ENCODE data around the gene LDB3.

LDB3 gene

GRCh38 chr10:86692664-86693063 lies 24.4 kb downstream of the LDB3 start:
- H3K27ac ChIP-seq (ENCODE audit: insufficient read depth, low read length, poor library complexity, severe bottlenecking): no peak overlapping the region
- no peaks in the 10 kb centered on the region for H3K27me3 ChIP-seq (replicated peaks; ENCODE audit: control insufficient read depth, insufficient read depth, low read length, poor library complexity, severe bottlenecking)
- no peaks in the 10 kb centered on the region for H3K36me3 ChIP-seq (ENCODE audit: control insufficient read depth, insufficient read depth, low read length)

GRCh38 chr10:86693275-86693674 lies 25.0 kb downstream of the LDB3 start:
- Histone ChIP-seq H3K36me3 (ENCODE audit: control insufficient read depth, insufficient read depth, low read length) (no peaks in the 10 kb centered on the region), H3K27me3 (replicated peaks; ENCODE audit: control insufficient read depth, insufficient read depth, low read length, poor library complexity, severe bottlenecking) (no peaks in the 10 kb centered on the region), H3K4me1 (ENCODE audit: control insufficient read depth, insufficient read depth, low read length, poor library complexity, severe bottlenecking) (no peaks in the 10 kb centered on the region), H3K4me3 (ENCODE audit: insufficient read depth, low read depth, low read length, poor library complexity, severe bottlenecking) (no peak overlapping the region), H3K27ac (ENCODE audit: insufficient read depth, low read length, poor library complexity, severe bottlenecking) (no peak overlapping the region), H3K9me3 (ENCODE audit: control insufficient read depth, low read length) (no peaks in the 10 kb centered on the region)
- DNase-seq: no peak

More at GRCh38 chr10:86692664-86693063, 24.4 kb downstream of the LDB3 start:
- no peak for DNase-seq
- no peaks in the 10 kb centered on the region for H3K9me3 ChIP-seq (ENCODE audit: control insufficient read depth, low read length)
- no peak overlapping the region for H3K4me3 ChIP-seq (ENCODE audit: insufficient read depth, low read depth, low read length, poor library complexity, severe bottlenecking)
- H3K4me1 ChIP-seq (ENCODE audit: control insufficient read depth, insufficient read depth, low read length, poor library complexity, severe bottlenecking): no peaks in the 10 kb centered on the region

DNA sequence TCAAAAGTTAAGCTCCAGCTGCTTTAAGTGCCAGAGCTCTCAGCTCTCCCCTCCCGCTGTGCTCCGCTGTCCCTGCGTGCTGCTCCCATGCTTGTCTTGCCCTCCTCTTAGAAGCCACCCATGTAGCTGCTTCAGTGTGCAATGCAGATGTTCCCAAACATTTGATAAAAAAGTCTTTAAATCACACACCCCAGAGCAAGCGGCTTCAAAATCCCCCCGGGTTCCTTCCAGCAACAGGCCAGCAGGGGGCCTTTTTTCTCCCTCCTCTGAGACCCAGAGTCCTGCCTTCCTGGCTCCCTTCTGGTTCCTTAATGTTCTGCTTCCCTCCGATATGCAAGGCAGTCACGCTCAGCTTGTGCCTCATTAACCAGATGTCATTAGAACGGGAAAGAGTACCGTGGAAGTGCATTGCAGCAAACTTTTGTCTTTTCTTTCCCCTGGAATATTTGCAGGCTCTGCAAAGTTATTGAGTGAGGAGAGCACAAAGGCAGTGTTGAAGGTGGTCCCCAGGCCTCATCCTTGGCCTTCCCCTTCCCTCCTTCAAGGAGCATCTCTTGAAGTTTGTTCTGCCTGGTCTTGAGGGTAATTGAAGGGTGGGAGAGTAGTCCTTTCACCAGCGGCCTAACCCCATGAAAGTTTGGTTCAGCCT lies 25.5 kb downstream of the LDB3 start:
- Histone ChIP-seq H3K27me3 (replicated peaks; ENCODE audit: control insufficient read depth, insufficient read depth, low read length, poor library complexity, severe bottlenecking) (no peaks in the 10 kb centered on the region), H3K9me3 (ENCODE audit: control insufficient read depth, low read length) (no peaks in the 10 kb centered on the region), H3K4me3 (ENCODE audit: insufficient read depth, low read depth, low read length, poor library complexity, severe bottlenecking) (no peak overlapping the region), H3K36me3 (ENCODE audit: control insufficient read depth, insufficient read depth, low read length) (no peaks in the 10 kb centered on the region), H3K27ac (ENCODE audit: insufficient read depth, low read length, poor library complexity, severe bottlenecking) (no peak overlapping the region), H3K4me1 (ENCODE audit: control insufficient read depth, insufficient read depth, low read length, poor library complexity, severe bottlenecking) (no peaks in the 10 kb centered on the region)
- DNase-seq: peak in 1 of 3 donors; percentile 13

- Histone ChIP-seq H3K27ac (ENCODE audit: insufficient read depth, low read length, poor library complexity, severe bottlenecking) (no peak overlapping the region), H3K4me3 (ENCODE audit: insufficient read depth, low read depth, low read length, poor library complexity, severe bottlenecking) (no peak overlapping the region), H3K36me3 (ENCODE audit: control insufficient read depth, insufficient read depth, low read length) (no peaks in the 10 kb centered on the region), H3K27me3 (replicated peaks; ENCODE audit: control insufficient read depth, insufficient read depth, low read length, poor library complexity, severe bottlenecking) (no peaks in the 10 kb centered on the region), H3K9me3 (ENCODE audit: control insufficient read depth, low read length) (no peaks in the 10 kb centered on the region), H3K4me1 (ENCODE audit: control insufficient read depth, insufficient read depth, low read length, poor library complexity, severe bottlenecking) (no peaks in the 10 kb centered on the region)
- DNase-seq: no peak
Observed at GRCh38 chr10:86698207-86698940, 30.1 kb downstream of the LDB3 start.

GRCh38 chr10:86699125-86699524 lies 30.8 kb downstream of the LDB3 start:
- Histone ChIP-seq H3K36me3 (ENCODE audit: control insufficient read depth, insufficient read depth, low read length) (no peaks in the 10 kb centered on the region), H3K27me3 (replicated peaks; ENCODE audit: control insufficient read depth, insufficient read depth, low read length, poor library complexity, severe bottlenecking) (no peaks in the 10 kb centered on the region), H3K4me3 (ENCODE audit: insufficient read depth, low read depth, low read length, poor library complexity, severe bottlenecking) (no peak overlapping the region), H3K4me1 (ENCODE audit: control insufficient read depth, insufficient read depth, low read length, poor library complexity, severe bottlenecking) (no peaks in the 10 kb centered on the region), H3K9me3 (ENCODE audit: control insufficient read depth, low read length) (no peaks in the 10 kb centered on the region), H3K27ac (ENCODE audit: insufficient read depth, low read length, poor library complexity, severe bottlenecking) (no peak overlapping the region)
- no peak for DNase-seq

DNA sequence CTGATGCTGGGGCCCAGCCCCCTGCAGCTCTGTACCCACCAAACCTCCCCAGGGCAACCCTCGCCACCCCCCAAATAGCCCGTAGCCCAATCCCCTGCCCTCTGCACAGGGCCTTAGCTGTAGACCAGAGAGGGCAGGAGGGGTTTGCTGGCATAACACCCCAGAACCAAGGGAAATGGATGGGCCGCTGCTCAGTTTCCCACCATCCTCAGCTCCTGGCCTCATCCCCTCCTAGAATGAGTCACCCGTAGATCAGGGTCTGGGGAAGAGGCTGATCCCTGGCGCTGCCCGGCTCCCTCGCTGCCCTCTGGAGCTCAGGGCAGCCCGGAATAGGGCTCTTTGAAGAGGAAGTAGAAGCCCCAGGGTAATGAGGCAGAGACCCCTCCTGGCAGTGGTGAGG lies 31.2 kb downstream of the LDB3 start:
- H3K36me3 ChIP-seq (ENCODE audit: control insufficient read depth, insufficient read depth, low read length): no peaks in the 10 kb centered on the region
- H3K27ac ChIP-seq (ENCODE audit: insufficient read depth, low read length, poor library complexity, severe bottlenecking): no peak overlapping the region
- no peaks in the 10 kb centered on the region for H3K9me3 ChIP-seq (ENCODE audit: control insufficient read depth, low read length)
- DNase-seq: no peak
- H3K4me3 ChIP-seq (ENCODE audit: insufficient read depth, low read depth, low read length, poor library complexity, severe bottlenecking): no peak overlapping the region
- H3K4me1 ChIP-seq (ENCODE audit: control insufficient read depth, insufficient read depth, low read length, poor library complexity, severe bottlenecking): no peaks in the 10 kb centered on the region
- H3K27me3 ChIP-seq (replicated peaks; ENCODE audit: control insufficient read depth, insufficient read depth, low read length, poor library complexity, severe bottlenecking): no peaks in the 10 kb centered on the region

GRCh38 chr10:86699991-86700840 lies 31.9 kb downstream of the LDB3 start:
- H3K4me3 ChIP-seq (ENCODE audit: insufficient read depth, low read depth, low read length, poor library complexity, severe bottlenecking): no peak overlapping the region
- no peaks in the 10 kb centered on the region for H3K4me1 ChIP-seq (ENCODE audit: control insufficient read depth, insufficient read depth, low read length, poor library complexity, severe bottlenecking)
- no peaks in the 10 kb centered on the region for H3K9me3 ChIP-seq (ENCODE audit: control insufficient read depth, low read length)
- no peak overlapping the region for H3K27ac ChIP-seq (ENCODE audit: insufficient read depth, low read length, poor library complexity, severe bottlenecking)
- no peaks in the 10 kb centered on the region for H3K36me3 ChIP-seq (ENCODE audit: control insufficient read depth, insufficient read depth, low read length)
- no peak for DNase-seq
- no peaks in the 10 kb centered on the region for H3K27me3 ChIP-seq (replicated peaks; ENCODE audit: control insufficient read depth, insufficient read depth, low read length, poor library complexity, severe bottlenecking)

GRCh38 chr10:86700851-86701617 lies 32.7 kb downstream of the LDB3 start:
- Histone ChIP-seq H3K27me3 (replicated peaks; ENCODE audit: control insufficient read depth, insufficient read depth, low read length, poor library complexity, severe bottlenecking) (no peaks in the 10 kb centered on the region), H3K4me1 (ENCODE audit: control insufficient read depth, insufficient read depth, low read length, poor library complexity, severe bottlenecking) (no peaks in the 10 kb centered on the region), H3K9me3 (ENCODE audit: control insufficient read depth, low read length) (no peaks in the 10 kb centered on the region), H3K4me3 (ENCODE audit: insufficient read depth, low read depth, low read length, poor library complexity, severe bottlenecking) (no peak overlapping the region), H3K27ac (ENCODE audit: insufficient read depth, low read length, poor library complexity, severe bottlenecking) (no peak overlapping the region), H3K36me3 (ENCODE audit: control insufficient read depth, insufficient read depth, low read length) (no peaks in the 10 kb centered on the region)
- DNase-seq: no peak

DNA sequence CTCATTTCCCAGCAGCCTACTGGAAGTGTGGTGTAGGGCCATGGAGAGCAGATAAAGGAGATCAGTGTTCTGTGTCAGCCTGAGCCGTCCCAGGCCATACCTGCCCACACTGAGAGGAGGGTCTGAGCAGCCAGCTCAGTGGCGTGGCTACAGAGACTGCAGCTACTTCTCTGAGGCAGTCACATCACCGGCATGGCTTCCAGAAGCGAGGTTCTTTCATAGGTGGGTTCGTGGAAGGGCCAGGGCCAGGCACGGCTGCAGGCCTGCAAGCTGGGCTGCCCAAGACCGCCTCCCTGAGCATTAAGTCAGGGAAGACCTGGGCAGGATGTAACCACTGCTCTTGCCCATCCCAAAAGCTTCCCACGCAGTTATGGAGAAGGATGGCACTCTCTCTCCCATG lies 34.9 kb downstream of the LDB3 start:
- no peaks in the 10 kb centered on the region for H3K36me3 ChIP-seq (ENCODE audit: control insufficient read depth, insufficient read depth, low read length)
- DNase-seq: no peak
- no peak overlapping the region for H3K27ac ChIP-seq (ENCODE audit: insufficient read depth, low read length, poor library complexity, severe bottlenecking)

More for the DNA sequence above, 34.9 kb downstream of the LDB3 start:
- no peak overlapping the region for H3K4me3 ChIP-seq (ENCODE audit: insufficient read depth, low read depth, low read length, poor library complexity, severe bottlenecking)
- no peaks in the 10 kb centered on the region for H3K9me3 ChIP-seq (ENCODE audit: control insufficient read depth, low read length)
- H3K4me1 ChIP-seq (ENCODE audit: control insufficient read depth, insufficient read depth, low read length, poor library complexity, severe bottlenecking): no peaks in the 10 kb centered on the region
- no peaks in the 10 kb centered on the region for H3K27me3 ChIP-seq (replicated peaks; ENCODE audit: control insufficient read depth, insufficient read depth, low read length, poor library complexity, severe bottlenecking)
